A549 (cell line): Measurements from ENCODE around the gene RASSF9.

ENCODE experiments used
- ESRRA ChIP-seq: fragments of 150-350 bp; IDR thresholded peaks from 2 replicates; pipeline ENCODE4 v1.6.1; 2014; ENCODE audit warnings: mild to moderate bottlenecking, low read length, borderline replicate concordance
- POLR2A ChIP-seq: IDR thresholded peaks from 2 replicates; pipeline ENCODE4 v1.6.1; 2012; ENCODE audit warnings: mild to moderate bottlenecking, low read length
- RAD21 ChIP-seq, 2 experiments: fragments of >200 bp in 1 of 2; sonication (Bioruptor Twin) in 1 of 2; formaldehyde crosslinking in 1 of 2; IDR thresholded peaks in 1 of 2; conservative IDR thresholded peaks in 1 of 2; 2 replicates in 1 of 2; 3 replicates in 1 of 2; pipeline ENCODE4 v1.6.1; 2012 to 2018; ENCODE audit warnings: inconsistent platforms in 1 of 2
- ZSCAN20 ChIP-seq: fragments of 250-450 bp; sonication (Bioruptor Pico); IDR thresholded peaks from 2 replicates; pipeline ENCODE4 v1.8.0; 2022; ENCODE audit warnings: mild to moderate bottlenecking, moderate library complexity
- TF ChIP-seq, protein P1 (sequence below): IDR thresholded peaks from 2 replicates; pipeline ENCODE4 v1.6.1; 2012
- TF ChIP-seq, protein P2 (sequence below): fragments of >200 bp; sonication (Bioruptor Twin); formaldehyde crosslinking; IDR thresholded peaks from 3 replicates; pipeline ENCODE4 v1.5.1; 2016
- TF ChIP-seq, protein P3 (sequence below): fragments of 450-650 bp; IDR thresholded peaks from 2 replicates; pipeline ENCODE4 v1.6.1; 2014; ENCODE audit warnings: antibody characterized with exemption

DNA sequence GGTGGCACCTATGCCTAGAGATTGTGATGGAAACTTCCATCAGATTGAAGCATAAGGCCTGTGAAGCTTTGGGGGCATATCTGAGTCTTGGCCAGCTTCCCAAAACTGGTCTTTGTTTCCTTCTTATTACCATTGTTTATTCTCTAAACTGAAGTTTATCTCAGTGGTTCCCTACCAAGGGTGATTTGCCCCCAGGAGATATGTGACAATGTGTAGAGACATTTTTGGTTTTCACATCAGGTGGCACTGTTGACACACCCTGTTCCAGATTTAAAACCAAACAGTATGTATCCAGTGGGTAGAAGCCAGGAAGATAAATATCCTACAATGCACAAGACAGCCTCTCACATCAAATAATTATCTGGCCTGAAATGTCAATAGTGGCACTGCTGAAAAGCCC is 22.1 kb downstream of the RASSF9 start:
- TF ChIP-seq, protein P1, sequence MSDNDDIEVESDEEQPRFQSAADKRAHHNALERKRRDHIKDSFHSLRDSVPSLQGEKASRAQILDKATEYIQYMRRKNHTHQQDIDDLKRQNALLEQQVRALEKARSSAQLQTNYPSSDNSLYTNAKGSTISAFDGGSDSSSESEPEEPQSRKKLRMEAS = no peak
- TF ChIP-seq, protein P2, sequence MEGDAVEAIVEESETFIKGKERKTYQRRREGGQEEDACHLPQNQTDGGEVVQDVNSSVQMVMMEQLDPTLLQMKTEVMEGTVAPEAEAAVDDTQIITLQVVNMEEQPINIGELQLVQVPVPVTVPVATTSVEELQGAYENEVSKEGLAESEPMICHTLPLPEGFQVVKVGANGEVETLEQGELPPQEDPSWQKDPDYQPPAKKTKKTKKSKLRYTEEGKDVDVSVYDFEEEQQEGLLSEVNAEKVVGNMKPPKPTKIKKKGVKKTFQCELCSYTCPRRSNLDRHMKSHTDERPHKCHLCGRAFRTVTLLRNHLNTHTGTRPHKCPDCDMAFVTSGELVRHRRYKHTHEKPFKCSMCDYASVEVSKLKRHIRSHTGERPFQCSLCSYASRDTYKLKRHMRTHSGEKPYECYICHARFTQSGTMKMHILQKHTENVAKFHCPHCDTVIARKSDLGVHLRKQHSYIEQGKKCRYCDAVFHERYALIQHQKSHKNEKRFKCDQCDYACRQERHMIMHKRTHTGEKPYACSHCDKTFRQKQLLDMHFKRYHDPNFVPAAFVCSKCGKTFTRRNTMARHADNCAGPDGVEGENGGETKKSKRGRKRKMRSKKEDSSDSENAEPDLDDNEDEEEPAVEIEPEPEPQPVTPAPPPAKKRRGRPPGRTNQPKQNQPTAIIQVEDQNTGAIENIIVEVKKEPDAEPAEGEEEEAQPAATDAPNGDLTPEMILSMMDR = no peak
- no peak for TF ChIP-seq ZSCAN20
- TF ChIP-seq RAD21 (conservative IDR thresholded peaks at IDR 0.05 in 1 of 2, IDR thresholded peaks at IDR 0.05 in 1 of 2) = no peak
- TF ChIP-seq, protein P3, sequence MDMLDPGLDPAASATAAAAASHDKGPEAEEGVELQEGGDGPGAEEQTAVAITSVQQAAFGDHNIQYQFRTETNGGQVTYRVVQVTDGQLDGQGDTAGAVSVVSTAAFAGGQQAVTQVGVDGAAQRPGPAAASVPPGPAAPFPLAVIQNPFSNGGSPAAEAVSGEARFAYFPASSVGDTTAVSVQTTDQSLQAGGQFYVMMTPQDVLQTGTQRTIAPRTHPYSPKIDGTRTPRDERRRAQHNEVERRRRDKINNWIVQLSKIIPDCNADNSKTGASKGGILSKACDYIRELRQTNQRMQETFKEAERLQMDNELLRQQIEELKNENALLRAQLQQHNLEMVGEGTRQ = no peak
- no peak for TF ChIP-seq POLR2A
- TF ChIP-seq ESRRA = no peak
